Left kidney (tissue), 2 donors: ENCODE data around the gene RGS7. TPM values are rescaled to one million over a fixed set of nuclear protein-coding genes. Genes with fewer than 3 reads are reported as not detected.
"Not testable (repeated sequence)": the region's sequence is repeated elsewhere in the genome, so short reads cannot be mapped to it uniquely, and the experiment has no call there.

Source experiments
- DNase-seq: peaks from one replicate; pipeline ENCODE4 v3.0.0-alpha.2; 2013
- polyA plus RNA-seq: library from polyadenylated mRNA; unstranded; fragments of 120-200 nt; gene quantifications from one replicate; pipeline ENCODE4 v1.2.1, GENCODE V29; 2013; ENCODE audit not compliant: insufficient read length

The RGS7 gene
- polyA plus RNA-seq, 1 donor: 6.7 TPM

GRCh38 chr1:241272828-241273227, 84.2 kb downstream of the RGS7 start:
- DNase-seq: no peak

- DNase-seq: no peak
Measured at GRCh38 chr1:241271427-241271826, 85.6 kb downstream of the RGS7 start.

- no peak for DNase-seq
Measured at GRCh38 chr1:241270016-241270415, 87.0 kb downstream of the RGS7 start.

GRCh38 chr1:241269116-241269515, 87.9 kb downstream of the RGS7 start:
- DNase-seq: no peak

DNA sequence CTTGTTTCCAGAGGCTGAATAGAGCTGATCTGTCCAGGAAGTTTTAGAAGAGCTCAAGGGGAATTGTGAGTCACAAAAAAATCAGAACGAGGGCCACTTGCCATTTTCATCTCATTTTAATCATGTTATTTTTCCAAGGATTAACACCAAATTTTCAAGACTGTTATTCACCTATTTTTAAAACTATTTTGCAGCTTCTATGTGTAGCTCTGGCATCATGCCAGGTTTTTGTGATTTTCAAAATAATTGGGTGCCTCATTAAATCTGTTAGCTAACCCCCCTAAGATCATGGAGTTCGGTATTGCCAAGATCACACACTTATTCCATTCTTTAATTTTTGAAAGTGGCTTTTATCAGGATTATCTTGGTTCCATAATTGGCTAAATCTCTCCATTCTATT, 90.9 kb downstream of the RGS7 start:
- DNase-seq: no peak

- no peak for DNase-seq
Measured at GRCh38 chr1:241265428-241265827, 91.6 kb downstream of the RGS7 start.

DNA sequence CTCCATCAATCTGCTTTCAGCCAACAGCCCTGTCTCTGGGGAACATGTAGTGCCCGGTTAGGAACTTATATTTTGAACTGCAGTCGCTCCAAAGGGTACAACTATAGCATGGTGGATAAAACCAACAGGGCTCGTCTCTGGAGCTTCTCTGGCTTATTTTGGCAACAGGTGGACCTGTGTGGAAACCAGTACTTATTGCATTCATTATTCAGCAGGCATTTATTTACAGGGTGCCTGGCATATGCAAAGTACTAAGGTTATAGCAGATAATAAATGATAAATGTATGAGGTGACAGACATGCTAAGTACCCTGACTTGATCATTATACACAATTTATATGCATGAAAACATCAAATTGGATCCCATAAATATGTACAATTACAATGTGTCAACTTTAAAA, 93.7 kb downstream of the RGS7 start:
- DNase-seq: no peak

GRCh38 chr1:241253471-241253870, 103.5 kb downstream of the RGS7 start:
- no peak for DNase-seq

- DNase-seq: no peak
Measured at GRCh38 chr1:241250465-241250864, 106.5 kb downstream of the RGS7 start.

- DNase-seq: no peak
Measured at GRCh38 chr1:241240069-241240468, 116.9 kb downstream of the RGS7 start.

DNA sequence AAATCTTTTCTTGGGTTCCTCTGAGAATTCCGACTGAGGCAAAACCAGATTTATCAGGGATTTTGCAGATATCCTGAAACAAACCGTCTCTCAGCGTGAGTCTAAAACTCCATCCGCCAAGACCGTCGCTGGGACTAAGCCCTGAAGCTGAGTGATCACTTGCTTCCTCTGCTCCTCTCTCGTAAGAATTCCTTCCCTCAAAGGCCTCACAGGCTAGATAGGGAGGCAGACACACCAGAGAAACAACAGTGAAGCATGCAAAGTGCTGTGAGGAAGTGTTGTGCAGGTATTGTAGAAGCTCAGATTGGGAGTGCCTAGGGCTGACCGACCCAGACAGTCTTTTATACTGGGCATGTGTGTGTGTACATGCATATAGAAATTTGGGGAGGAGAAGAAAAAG, 119.1 kb downstream of the RGS7 start:
- no peak for DNase-seq

DNA sequence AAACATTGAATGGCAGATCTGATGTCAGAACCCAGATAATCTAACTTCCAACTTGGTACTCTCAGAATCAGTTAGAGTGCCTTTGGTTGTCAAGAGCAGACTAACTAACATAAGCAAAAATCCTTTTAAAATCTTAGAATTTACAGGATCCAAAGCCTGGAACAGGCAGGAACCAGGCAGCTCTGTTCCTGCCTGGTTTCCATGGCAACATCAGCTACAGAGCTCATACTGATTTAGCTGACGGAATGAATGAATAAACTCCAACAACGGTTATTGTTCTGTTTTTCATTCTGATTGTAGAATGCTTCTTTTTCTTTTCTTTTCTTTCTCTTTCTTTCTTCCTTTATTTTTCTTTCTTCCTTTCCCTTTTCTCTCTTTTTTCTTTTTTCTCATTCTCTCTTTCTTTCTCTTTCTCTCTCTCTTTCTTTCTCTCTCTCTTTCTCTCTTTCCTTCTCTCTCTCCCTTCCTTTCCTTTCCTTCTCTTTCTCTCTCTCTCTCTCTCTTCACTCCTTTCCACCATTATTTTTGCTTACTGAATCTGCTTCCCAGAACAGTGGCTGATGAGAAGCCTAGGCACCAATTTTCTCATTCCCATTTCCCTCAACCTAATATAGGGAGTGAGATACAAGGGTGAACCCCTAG, 121.6 kb downstream of the RGS7 start:
- DNase-seq: peak; percentile 24

DNA sequence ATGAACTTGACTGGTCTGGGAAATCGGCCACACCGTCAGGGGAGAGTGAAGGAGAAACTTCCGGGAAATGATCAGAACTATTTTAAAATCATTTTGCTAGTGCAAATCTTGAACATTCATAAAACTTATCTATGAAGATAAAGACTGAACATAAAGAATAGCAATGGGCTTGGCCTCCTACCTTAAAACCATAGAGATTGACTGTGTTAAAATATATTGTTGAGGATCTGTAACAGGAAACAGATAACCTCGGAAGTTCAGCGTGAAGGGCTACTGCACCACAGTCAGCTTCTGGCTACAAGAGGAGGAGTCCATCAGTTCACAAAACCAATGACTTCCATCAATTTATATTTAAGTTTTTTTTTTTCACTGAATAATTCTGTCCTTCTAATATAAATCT, 127.3 kb downstream of the RGS7 start:
- no peak for DNase-seq

- DNase-seq: no peak
Measured at GRCh38 chr1:241229216-241229615, 127.8 kb downstream of the RGS7 start.

DNA sequence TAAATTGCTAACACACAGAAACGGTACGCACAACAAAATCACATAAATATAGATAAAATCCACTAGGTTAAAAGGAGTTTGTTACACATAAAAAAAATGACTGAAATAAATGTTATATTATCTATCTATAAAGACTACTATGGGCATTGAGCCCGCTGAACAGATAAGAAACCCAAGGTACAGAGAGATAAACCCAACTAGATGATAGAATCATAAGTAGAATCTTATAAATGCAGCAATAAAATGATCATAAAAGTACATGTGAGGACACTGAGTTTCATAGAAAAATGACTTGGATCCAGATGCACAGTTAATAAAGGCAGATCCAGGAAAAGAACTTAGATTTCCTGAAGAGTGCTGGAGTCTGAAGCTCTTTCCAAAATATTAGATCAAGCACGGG, 128.7 kb downstream of the RGS7 start:
- no peak for DNase-seq

- no peak for DNase-seq
Measured at GRCh38 chr1:241225741-241226140, 131.3 kb downstream of the RGS7 start.

DNA sequence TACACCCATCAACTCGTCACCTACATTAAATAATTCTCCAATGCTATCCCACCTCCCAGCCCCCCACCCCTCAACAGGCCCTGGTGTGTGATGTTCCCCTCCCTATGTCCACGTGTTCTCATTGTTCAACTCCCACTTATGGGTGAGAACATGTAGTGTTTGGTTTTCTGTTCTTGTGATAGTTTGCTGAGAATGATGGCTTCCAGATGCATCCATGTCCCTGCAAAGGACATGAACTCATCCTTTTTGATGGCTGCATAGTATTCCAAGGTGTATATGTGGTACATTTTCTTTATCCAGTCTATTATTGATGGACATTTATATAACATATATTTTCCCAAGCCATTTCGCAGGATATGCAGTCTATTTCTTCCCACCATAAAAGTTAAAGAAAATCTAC, 132.8 kb downstream of the RGS7 start:
- not testable (repeated sequence) for DNase-seq

GRCh38 chr1:241222813-241223212, 134.2 kb downstream of the RGS7 start:
- DNase-seq: not testable (repeated sequence)

DNA sequence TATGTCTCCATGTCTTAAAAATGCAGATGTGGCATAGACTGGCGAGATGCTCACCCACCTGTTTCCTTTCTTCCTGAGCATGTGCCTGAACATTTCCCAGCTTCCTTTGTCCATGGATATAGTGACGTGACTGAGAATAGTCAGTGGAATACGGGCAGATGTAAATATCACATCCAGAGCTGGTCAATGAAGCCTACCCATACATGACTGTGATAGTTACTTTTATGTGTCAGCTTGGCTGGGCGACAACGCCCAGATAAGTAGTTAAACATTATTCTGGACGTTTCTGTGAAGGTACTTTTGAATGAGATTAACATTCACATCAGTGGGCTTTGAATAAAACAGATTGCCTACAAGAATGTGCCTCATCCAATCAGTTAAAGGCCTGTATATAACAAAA, 135.7 kb downstream of the RGS7 start:
- no peak for DNase-seq

DNA sequence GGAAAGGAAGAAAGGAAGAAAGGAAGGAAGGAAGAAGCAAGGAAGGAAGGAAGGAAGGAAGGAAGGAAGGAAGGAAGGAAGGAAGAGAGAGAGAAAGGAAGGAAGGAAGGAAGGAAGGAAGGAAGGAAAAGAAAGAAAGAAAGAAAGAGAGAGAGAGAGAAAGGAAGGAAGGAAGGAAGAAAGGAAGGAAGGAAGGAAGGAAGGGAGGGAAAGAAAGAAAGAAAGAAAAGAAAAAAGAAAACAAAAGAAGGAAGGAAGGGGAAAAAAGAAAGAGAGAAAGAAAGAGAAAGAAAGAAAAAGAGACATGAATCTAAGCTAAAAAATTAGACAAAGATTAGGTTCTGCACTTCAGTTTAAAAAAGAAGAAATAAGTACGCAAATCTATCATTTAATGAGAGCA, 136.1 kb downstream of the RGS7 start:
- not testable (repeated sequence) for DNase-seq

GRCh38 chr1:241219449-241219848, 137.6 kb downstream of the RGS7 start:
- no peak for DNase-seq

DNA sequence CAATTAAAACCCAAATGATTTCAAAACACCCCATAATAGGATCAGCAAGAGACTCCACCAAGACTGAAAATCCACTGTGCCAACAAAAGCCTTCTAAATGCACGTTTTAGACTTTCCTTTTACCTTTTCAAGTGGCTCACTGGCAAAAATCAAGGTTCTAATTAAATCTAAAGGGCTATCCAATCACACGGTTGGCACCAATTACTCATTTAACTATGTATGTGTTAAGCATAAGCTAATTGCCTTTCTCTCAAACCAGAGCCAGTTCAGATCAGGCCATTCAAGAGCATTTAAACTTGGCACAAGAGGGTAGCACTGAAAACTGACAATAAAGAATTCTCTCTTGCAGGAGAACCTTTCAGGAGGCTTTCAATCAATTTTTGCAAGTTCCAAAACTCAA, 139.5 kb downstream of the RGS7 start:
- no peak for DNase-seq

DNA sequence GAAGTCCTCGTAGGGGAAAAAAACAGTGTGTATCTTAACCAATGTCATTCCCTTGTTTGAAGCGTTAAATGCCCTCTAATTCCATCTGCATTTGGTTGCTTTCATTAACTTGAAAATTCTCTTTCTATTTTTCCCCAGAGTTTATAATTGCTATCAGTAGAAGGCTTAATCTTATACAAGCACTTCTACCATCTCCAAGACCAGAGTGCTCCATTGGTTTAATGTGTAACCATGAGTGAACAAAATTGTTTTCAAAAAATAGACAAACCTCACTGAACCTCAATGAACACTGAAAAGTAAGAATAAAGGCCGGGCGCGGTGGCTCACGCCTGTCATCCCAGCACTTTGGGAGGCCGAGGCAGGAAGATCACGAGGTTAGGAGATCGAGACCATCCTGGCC, 141.3 kb downstream of the RGS7 start:
- DNase-seq: no peak

- DNase-seq: no peak
Measured at GRCh38 chr1:241215203-241215602, 141.8 kb downstream of the RGS7 start.

- no peak for DNase-seq
Measured at GRCh38 chr1:241213139-241213538, 143.9 kb downstream of the RGS7 start.
